Osteoblast (primary cell): ENCODE results near the gene TRA2B. TPM values are rescaled to one million over a fixed set of nuclear protein-coding genes. Genes with fewer than 3 reads are reported as not detected.
A peak's percentile ranks its signal among the peaks of the same experiment; 100 is the strongest.

Experiments
- DNase-seq: peaks from one replicate; pipeline ENCODE4 v3.0.0; 2011; ENCODE audit warnings: low spot score, mixed read lengths; ENCODE audit not compliant: insufficient read length; ENCODE audit errors: missing footprints
- H2AFZ ChIP-seq: 2 replicates; pipeline ENCODE4 v1.6.0; 2011; ENCODE audit warnings: mild to moderate bottlenecking, low read length
- H3K27ac ChIP-seq: 2 replicates; pipeline ENCODE4 v1.5.1; 2011; ENCODE audit warnings: mild to moderate bottlenecking, low read depth, low read length, moderate library complexity
- H3K27me3 ChIP-seq: 2 replicates; pipeline ENCODE4 v1.6.0; 2012; ENCODE audit warnings: mild to moderate bottlenecking, control low read depth, inconsistent platforms, low read length, moderate library complexity; ENCODE audit not compliant: insufficient read depth
- H3K36me3 ChIP-seq: 2 replicates; pipeline ENCODE4 v1.5.1; 2011; ENCODE audit warnings: mild to moderate bottlenecking, low read length, control low read depth, moderate library complexity; ENCODE audit not compliant: insufficient read depth
- H3K4me1 ChIP-seq: 2 replicates; pipeline ENCODE4 v1.5.1; 2011; ENCODE audit warnings: mild to moderate bottlenecking, low read length, control low read depth, moderate library complexity; ENCODE audit not compliant: insufficient read depth
- H3K4me2 ChIP-seq: 2 replicates; pipeline ENCODE4 v1.6.0; 2011; ENCODE audit warnings: mild to moderate bottlenecking, low read length; ENCODE audit not compliant: insufficient read depth
- H3K4me3 ChIP-seq: fragments of 200-600 bp; sonication (generic); 3 replicates; pipeline ENCODE4 v1.5.1; 2012; ENCODE audit warnings: mild to moderate bottlenecking, low read length, inconsistent platforms; ENCODE audit not compliant: insufficient read depth
- H3K79me2 ChIP-seq: 2 replicates; pipeline ENCODE4 v1.6.0; 2012; ENCODE audit warnings: mild to moderate bottlenecking, low read length, control low read depth, inconsistent platforms; ENCODE audit not compliant: insufficient read depth
- H3K9me3 ChIP-seq: 2 replicates; pipeline ENCODE4 v1.5.1; 2011; ENCODE audit warnings: low read depth, low read length, control low read depth
- H4K20me1 ChIP-seq: 2 replicates; pipeline ENCODE4 v1.6.0; 2012; ENCODE audit warnings: mild to moderate bottlenecking, low read length, control low read depth; ENCODE audit not compliant: insufficient read depth
- CTCF ChIP-seq: IDR thresholded peaks from 2 replicates; pipeline ENCODE4 v1.5.1; 2011; ENCODE audit warnings: mild to moderate bottlenecking, low read depth, low read length, moderate library complexity; ENCODE audit errors: extremely low read depth
- total RNA-seq: library from RNA; depleted of rRNA; stranded (reverse); fragments of >200 nt; gene quantifications from 2 replicates; pipeline ENCODE4 v1.2.3, GENCODE V29; 2012

TRA2B gene
- total RNA-seq, 1 donor, result 111 TPM

DNA sequence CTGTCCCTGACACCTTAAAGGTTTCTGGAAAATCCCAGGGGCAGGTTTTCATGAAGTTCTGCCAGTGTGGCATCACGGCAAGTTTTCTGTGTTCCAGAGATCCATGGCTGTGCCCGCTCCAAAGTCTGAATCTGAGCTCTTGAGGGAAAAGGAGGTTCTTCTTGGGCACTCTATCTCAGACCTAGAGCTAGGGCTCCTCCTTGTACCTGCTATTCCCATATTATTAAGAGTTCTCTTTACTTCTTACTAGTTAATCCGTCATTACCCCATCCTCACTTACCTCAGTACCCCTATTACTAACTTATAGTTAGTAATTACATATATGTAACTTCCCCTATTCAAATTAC, 5.9 kb upstream of the TRA2B start:
- Histone ChIP-seq H3K4me3 (no peak overlapping the region), H3K36me3 (no peaks in the 10 kb centered on the region), H3K27me3 (peaks cover 8% of the 10 kb centered on the region), H3K9me3 (no peaks in the 10 kb centered on the region), H3K4me1 (peaks cover 6% of the 10 kb centered on the region), H4K20me1 (no peaks in the 10 kb centered on the region), H3K4me2 (no peak overlapping the region), H3K27ac (no peak overlapping the region), H2AFZ (no peak overlapping the region), H3K79me2 (no peaks in the 10 kb centered on the region)
- no peak for TF ChIP-seq CTCF
- DNase-seq, result no peak

DNA sequence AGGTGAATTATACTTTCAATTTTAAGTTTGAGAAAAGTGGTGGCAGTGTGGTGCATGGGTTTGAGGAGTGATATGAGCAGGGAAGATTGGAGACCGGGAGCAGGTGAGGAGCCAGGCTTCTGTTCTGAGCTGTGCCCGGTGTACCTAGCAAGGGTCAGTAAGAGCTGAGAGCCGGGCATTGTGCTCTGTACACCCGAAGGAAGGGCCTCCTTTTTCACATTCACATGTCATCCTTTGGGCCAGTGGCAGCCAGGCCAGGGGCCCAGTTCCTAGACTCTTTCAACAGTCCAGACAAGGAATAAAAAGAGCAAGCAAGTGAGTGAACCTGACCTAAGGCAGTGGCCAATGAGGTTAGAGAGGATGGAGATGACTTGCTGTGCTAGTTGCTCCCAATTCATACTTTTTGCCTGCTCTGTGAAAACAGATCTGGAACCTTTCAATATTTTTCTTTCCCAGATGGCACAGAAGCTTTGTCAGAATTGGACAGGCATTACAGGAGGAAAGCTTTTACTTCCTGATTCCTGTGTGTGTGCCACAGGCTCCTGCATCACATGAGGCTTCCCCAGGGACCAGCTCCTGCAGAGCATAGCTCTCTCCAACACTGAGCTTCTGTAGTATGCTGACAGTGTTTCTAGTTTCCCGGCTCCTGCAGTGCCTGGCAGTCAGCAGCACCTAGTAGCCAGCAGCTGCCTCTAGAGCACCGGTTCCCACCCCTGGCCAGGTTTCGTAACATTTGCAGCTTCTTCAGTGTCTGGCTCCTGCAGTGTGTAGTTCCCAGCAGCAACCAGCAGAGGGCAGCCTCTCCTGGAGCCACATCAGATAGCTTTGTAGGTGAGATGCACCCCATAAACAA, 5.3 kb upstream of the TRA2B start:
- Histone ChIP-seq H3K79me2 (no peaks in the 10 kb centered on the region), H2AFZ (peak overlapping the region; percentile 85), H4K20me1 (no peaks in the 10 kb centered on the region), H3K4me1 (peaks cover 8% of the 10 kb centered on the region), H3K9me3 (no peaks in the 10 kb centered on the region), H3K4me3 (peak overlapping the region; percentile 56), H3K4me2 (peak overlapping the region; percentile 77), H3K36me3 (no peaks in the 10 kb centered on the region), H3K27ac (no peak overlapping the region), H3K27me3 (peaks cover 8% of the 10 kb centered on the region)
- peak; percentile 79 for DNase-seq
- TF ChIP-seq CTCF, result peak; percentile 99

GRCh38 chr3:185942396-185942795, 4.6 kb upstream of the TRA2B start:
- Histone ChIP-seq H3K9me3 (no peaks in the 10 kb centered on the region), H3K4me3 (no peak overlapping the region), H4K20me1 (peaks cover 3% of the 10 kb centered on the region), H2AFZ (no peak overlapping the region), H3K4me1 (peaks cover 9% of the 10 kb centered on the region), H3K27ac (no peak overlapping the region), H3K79me2 (peaks cover 4% of the 10 kb centered on the region), H3K36me3 (no peaks in the 10 kb centered on the region), H3K4me2 (no peak overlapping the region), H3K27me3 (peaks cover 5% of the 10 kb centered on the region)
- no peak for DNase-seq
- TF ChIP-seq CTCF, result no peak

DNA sequence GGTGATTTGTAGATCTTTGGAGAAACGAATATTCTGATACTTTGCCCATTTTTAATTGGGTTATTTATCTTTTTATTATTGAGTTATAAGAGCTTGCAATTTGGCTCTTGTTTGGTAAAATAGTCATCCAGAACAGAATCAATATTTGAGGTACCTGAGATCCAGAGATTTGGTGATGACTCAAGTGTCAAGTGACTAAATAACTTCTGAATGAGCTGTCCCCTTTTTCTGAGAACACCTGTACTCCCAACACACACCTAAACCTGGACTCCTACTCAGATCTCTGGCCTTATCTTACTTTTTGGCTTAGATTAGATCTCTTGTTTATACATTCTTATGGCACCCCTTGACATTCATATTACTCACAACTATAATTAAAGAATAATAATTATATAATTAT, 3.1 kb upstream of the TRA2B start:
- Histone ChIP-seq H2AFZ (no peak overlapping the region), H3K4me1 (peaks cover 9% of the 10 kb centered on the region), H4K20me1 (peaks cover 16% of the 10 kb centered on the region), H3K79me2 (peaks cover 19% of the 10 kb centered on the region), H3K27me3 (no peaks in the 10 kb centered on the region), H3K4me3 (no peak overlapping the region), H3K27ac (no peak overlapping the region), H3K9me3 (no peaks in the 10 kb centered on the region), H3K36me3 (no peaks in the 10 kb centered on the region), H3K4me2 (no peak overlapping the region)
- no peak for TF ChIP-seq CTCF
- no peak for DNase-seq
